HG03060 (cell line): ENCODE results near the gene MAGI2.

Experiments
- ATAC-seq: cut with Tn5 transposase; IDR thresholded peaks from one replicate; pipeline ENCODE4 v1.9.1; 2021; ENCODE audit warnings: low read depth, moderate number of reproducible peaks; ENCODE audit not compliant: unreplicated experiment

MAGI2 gene

DNA sequence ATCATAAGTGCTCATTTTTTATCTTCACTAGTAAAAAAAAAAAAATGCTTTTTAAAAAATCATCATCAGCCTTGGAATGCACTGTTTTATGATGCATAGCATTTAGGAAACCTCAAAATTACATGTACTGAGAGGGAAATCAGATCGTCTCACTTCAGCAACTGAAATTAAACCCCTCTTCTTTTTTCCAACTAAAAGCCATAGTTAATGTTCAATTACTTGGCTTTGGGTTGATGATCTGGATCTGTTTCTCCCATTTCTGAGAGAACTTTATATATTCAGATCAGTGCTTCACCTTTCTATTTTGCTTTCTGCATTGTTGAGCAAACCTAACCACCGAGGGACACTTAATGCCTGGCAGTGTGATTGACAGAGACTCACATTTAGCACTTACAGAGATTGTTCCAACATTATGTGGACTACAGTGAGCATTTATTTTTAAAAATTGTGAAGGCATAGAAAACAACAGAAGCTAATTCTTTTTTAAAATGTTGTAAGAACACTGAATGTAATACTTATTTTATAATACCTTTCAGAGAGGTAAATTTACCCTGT is 976.5 kb downstream of the MAGI2 start:
- ATAC-seq, result no peak

DNA sequence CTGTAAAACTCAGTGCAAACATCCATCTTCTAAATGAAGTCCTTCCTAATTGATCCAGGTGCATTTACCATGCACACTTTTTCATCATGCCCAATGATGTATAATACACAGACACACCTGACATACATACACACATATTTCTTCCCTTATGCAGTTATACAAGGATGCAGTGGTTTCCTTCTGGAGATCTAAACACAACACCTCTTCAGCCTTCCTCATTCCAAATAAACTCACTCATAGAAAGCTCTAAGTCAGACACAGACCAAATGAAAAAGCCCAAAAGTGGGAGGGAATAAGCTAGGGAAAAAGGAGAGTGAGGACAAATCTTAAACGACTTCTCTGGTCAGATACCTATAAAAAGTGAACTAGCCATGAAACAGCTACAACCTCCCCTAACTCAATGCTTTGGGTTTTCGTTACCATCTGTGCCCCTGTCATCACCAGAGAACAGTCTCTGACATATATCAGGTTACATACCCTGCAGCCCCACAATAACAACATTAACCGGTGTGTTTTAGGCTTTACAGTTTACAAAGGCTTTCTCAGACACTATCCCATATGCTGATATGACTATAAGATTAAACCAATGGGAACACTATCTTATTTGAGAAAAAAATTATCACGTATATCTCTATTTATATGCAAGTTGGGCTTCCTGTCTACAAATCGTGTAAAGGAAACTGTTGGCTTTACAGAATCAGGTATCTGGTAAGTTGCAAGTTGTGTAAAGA is 979.7 kb downstream of the MAGI2 start:
- no peak for ATAC-seq

DNA sequence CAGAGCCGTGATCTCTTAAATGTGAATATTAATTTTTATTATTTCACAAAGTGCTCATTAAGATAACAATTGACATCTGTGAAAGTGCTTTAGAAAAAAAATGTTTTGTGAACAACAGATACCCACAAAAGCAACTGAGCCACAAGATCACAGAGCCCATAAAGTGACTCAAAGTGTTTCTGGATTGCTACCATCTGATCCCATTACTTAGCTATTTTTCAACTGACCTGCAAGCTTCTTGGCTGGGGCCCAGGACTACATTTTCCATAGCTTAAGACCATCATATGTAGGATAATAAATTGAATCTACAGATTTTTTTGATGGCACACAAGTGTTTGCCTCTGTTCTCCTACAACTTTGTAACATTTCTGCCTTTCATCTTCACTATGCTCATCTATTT is 980.4 kb downstream of the MAGI2 start:
- ATAC-seq, result no peak

DNA sequence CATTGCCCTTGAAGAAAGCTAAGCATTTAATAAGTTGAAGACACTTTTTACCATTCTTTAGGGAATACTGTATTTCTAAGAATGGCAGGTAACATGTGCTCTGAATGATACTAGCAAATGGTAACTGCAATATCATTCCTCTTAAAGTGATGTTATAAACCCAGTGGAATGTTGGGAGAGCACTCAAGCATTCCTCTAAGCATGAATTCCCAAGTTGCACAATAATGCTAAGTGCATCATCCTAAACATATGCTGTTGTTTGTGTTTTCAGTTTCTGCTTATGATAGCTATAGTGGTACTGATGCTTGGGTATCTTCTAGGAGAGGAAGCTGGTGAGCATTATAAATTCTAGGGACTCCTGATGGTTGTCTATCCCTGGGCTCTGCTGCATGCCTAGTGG is 980.9 kb downstream of the MAGI2 start:
- no peak for ATAC-seq

DNA sequence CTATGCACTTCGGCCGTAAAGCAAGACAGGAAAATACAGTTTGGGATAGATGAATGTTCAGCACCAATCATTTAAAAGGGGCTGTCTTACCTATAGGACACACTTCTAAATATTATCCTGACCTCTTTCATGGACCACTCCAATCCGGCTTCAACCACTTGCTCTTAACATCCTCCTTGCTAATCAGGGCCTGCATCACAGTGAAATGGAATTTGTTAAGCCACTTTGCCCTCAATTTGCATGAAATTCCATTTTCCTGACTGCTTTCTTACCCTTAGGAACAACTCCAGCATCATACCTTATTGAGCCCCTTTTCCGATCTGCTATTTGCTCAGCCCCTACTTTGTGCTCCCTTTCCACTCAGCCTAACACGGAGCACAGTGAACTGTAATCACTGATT is 987.6 kb downstream of the MAGI2 start:
- ATAC-seq, result no peak

DNA sequence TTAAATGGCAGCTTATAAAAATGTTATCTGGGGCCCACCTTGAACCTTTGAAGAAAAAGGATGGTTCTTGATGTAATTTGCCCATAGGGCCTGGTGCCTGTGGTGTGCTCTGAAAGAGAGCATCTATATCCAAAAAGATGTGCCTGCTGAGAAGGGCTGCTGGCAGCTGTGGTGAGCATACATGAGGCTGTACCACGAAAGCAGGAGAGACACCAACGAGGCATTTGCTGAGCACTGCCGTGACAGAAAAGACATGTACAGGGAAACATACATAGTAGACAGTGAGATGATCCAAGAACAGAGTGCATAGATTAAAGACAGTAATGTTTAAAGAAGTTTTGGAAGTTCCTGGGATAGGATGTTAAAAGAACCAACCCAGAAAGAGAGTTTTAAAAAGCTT is 990.4 kb downstream of the MAGI2 start:
- ATAC-seq, result no peak

DNA sequence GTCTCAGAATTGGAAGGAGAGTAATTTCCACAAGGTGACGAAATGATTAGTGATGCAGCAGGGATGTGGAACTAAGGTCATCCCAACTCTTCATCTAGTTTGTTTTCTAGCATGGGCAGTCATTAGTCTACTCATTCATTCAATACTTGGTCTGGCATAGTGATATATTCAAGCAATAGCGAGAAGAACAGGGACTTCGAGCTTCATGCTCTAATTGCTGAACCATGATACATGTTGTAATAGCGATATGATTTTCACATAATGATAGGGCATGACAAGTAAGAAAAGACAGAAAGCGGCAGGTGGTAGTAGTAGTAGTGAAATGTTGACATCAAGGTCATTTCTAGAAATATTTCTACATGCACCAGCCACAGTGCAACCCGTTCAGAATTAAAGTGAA is 1002.8 kb downstream of the MAGI2 start:
- ATAC-seq, result no peak

DNA sequence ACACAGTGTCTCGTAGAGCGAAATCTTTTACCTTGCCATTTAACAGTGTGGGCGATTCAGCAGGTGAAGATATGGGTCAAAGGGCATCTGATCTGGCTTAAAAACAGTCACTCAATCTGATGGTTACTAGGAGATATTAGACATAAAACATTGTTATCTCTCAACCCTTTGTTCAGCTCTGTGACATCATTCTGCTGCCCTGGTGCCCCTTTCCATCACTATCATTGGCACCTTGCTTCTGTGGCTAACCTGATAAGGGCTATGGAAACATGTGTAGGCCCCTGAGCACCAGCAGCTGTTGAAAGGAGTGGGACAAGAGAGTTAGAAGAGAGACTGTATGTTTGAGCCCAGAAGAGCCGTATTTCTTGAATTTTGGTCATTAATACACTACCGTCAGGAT is 1004.6 kb downstream of the MAGI2 start:
- ATAC-seq, result no peak

DNA sequence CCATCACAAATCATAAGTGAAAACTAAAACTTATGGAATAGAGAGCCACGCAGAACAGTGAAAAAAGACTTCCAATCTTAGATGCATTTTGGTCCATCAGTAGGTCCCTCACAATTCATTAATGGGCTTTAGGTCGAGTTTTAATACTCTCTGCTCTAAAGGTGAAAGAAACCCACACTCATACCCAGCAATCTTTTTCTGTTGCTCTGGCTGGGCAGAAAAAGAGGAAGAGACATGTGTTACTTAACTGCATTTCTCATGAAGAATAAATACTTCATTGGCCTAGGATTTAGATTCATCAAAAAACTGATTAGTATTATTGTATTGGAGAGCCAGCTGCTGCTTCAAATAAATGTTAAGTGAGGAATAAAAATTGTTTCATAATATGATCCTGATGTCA is 1009.2 kb downstream of the MAGI2 start:
- ATAC-seq, result no peak

DNA sequence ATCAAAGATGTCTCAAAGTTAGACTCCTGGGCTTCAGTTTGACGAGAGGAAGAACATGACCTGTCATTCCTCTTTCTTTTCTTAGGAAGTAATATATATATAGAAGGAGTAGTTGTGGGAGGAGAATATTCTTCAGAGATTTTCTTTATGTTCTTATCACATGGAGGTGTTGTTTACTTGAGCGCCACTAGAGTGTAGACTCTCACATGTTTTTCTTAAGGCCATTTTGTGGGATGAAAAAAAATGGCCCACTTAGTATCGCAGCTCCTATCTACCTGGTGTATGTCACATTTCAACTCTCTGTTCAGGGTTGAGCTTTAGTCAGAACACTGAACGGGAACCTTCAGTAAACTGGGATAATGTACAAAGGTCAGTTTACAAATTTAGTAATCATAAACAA is 1009.7 kb downstream of the MAGI2 start:
- ATAC-seq, result no peak

DNA sequence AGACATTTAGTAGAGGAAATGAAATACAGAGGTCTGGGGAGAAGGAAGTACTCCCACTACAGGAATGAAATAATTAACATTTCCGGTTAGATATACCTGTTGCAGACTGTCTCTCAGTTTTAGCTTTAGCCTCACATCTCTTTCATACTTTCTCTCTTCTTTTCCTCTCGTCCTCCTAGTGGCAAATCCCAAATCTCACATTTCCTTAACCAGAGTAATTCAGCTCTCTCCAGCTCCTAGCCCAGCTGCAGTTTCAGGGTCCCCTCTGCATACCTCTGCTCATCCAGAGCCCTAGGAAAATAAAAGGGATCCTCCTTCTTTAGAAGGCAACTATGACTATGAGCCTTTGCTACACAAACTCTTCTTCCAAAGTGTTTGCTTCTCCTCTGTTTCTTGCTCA is 1011.7 kb downstream of the MAGI2 start:
- no peak for ATAC-seq

DNA sequence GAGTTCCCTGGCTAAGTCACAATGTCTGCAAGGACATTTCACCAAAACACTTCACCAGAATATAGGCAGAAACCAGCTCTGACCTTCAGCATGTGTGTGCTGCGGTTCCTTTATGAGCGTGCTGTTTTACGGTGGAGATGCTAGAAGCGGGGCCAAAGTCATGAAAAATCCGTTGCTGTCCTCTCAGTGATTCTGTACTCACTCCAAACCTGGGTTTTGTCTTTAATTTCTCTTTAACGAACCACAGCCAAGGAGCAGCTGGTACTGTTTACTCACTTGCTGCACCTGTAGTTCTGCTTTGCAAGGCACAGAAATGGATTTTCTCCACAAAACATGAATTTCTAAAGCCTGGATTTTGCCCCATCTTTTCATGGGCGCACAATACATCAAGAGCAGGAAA is 1015.0 kb downstream of the MAGI2 start:
- ATAC-seq, result no peak

DNA sequence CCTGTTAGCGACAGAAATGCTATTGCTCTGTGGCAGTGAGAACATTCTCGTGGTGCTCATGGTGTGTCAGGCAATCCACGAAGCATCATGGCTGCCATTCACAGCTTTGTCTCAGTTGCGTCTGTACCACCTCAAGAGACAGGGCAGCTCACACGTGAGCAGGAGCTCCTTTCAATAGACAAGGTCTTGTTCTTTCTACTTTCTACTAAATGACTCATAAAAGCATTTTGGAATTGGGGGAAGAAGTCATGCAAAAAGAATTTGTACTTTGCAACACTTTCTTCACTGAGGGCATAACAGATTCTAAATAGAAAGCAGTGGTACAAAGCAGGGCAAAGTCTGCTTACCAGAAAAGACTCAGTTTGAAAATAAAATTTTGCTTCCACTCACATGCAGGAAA is 1016.3 kb downstream of the MAGI2 start:
- ATAC-seq, result no peak

DNA sequence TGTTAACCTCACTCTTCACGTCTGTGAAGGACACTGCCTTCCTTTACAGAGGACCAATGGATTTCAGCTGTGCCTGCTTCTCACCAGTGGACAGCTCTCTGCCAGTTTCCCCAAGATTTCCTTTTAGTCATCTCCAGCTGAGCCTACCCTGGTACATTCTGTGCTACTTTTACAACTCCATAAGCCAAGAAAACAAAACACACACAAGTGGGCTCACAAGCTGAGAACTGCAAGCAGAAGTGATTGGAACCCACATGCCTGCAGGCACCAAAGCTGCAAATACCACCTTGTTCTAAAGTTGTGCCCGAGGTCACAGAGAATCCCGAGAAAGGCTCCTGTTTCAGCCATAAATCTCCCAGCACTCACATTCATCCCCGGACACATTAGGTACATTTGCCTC is 1018.1 kb downstream of the MAGI2 start:
- ATAC-seq, result no peak

DNA sequence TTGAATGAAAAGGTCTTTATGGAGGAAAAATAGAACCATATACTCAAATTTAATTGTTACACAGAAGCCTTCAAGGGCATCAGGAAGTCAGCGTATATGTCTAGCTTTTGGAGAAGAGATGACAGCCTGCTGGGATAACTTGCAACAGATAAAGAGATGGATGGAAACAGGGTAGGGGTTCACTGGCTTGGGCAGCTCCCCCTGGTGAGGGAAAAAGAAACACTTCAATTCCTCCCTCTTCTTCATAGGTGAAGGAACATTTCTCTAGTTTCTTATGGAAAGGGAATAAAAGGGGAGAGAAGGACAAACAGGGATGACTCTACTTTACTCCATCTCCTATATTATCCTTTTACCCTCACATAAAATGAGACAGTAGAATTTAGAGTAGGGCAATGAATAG is 1019.2 kb downstream of the MAGI2 start:
- ATAC-seq, result no peak

DNA sequence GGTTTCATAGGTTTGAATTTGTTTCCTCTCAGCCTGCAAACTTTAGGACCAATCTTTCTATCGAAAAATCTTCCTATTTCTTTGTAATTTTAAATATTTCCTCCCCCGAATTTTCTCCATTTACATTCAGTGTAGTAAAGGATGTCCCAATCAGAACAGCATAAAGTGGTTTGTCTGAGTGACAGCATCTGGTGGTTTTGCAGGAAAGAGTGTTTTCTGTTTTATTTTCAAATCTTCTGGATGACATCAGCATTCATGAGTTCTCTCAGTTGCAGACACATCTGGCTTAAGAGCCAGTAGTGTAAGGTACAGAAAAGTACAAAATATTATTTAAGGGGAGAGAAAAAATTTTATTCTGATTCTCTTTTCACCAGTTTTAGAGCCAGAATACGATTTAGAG is 1020.0 kb downstream of the MAGI2 start:
- no peak for ATAC-seq

DNA sequence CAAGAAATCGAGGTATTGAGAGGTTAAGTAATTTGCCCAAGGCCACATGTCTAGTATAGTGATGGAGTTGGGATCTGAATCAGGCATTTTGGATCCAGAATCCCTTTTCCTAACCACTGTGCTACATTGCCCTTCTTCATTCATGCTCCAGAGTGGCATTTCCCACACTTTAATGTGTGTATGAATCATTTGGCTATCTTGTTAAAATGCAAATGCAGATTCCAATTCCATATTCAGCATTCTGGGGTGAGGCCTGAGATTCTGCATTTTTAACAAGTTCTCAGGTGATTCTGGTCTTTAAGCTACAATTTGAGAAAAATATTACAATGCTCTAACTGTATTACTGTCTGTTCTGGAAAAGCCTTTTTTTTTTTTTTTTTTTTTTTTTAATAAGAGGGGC is 1023.6 kb downstream of the MAGI2 start:
- ATAC-seq, result no peak

DNA sequence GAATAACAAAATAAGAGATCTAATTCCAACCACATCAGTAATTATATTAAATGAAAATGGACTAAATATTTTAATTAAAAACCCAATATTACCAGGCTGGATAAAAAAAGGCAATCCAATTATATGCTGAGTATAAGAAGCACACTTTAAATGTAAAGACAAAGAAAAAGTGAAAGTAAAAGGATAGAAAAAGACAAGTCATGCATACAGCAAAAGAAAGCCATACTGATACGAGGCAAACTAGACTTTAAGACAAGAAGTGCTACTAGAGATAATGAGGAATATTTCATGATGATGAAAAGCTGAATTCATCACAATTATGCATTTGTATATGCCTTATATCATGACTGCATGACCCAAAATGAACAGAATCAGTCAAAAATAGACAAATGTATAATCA is 1026.3 kb downstream of the MAGI2 start:
- ATAC-seq, result no peak

DNA sequence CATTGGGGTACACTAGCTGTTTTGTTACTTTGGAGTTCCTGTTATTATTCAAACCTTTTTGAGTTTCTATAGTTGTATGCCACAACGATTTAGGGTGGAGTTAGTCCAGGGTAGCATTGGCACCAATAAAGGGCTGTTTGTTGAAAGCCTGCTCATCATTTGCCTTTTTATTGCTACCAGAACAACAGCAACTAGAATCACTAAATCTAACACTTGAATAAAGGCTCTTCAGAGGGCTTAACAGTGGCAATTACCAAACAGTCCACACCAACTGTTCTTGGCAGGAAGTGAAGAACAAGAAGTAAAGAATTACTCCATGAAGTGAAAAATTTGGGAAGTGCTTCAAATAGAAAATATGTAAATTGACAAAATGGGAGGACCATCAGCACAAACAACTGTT is 1033.5 kb downstream of the MAGI2 start:
- no peak for ATAC-seq

DNA sequence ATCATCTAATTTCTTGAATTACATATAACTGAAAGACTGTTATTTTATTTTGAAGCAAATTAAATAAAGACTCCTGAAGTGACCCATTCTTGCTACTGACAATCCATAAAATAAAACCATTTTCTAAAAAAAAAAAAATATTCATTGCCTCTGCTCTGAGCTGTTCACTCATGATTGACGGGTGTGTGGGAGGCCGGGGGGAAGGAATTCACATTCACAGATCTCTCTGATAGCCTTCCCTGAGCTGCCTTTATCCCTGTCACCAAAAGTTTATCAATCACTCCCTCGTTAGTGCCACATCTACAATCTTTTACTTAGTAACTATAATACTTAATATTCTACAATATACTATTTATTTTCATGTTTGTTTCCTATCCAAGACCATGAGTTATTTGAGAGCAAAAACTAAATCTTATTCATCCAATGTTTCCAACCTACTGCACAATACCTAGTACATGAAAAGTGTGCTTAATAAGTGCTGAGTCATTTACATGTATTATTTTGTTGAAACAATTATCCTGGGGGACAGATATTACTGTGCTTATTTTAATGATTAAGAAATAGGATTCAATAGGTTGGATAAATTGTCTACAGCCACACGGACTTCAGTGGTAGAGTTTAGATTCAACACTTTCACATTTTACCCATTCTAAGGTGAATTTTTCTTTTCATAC is 1036.2 kb downstream of the MAGI2 start:
- no peak for ATAC-seq

DNA sequence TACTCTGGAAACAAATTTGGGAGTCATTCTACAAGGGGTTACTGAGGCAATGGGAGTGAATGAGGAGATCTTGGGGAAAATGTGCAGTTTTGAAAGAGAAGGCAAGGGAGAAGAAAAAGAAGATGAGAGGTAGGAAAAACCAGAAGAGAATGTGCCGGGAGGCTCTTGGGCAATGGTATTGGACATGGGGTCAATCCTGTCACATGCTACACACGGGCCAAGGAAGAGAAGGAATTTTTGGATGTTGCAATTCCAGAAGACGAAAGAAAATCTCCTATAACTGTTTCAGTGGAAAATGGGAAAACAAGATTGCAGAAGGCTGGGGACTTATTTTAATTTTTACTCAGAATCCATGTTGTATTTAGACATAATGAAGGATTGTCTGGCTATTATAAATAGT is 1039.9 kb downstream of the MAGI2 start:
- no peak for ATAC-seq

DNA sequence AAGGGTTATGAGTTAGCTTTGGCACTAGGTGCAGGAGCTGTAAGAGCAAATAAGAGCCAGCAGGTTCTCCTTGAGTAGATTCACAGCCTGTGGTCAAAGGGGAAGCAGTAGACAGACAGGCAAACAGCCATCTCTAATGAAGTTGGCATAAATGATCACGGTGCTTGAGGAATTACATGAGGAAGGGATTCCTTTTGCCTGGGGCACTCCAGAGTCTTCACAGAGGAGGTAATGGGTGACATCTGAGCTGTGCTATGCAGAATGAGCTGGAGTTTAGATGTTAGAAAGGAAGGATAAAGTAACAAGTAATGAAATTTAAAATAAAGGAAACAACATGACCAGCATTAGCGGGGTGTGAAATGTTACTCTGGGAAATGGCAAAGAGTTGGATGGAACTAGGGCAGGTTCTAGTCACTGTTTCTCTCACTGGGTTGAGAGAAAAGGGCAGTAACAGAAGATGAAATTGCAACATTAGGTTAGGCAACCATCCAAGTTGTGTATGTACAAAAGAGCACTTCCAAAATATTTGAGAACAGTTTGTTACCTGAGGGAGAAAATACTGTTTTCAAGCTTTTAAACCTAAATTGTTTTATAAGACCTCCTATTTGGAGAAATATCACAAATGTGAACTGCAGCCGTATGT is 1041.1 kb downstream of the MAGI2 start:
- ATAC-seq, result no peak
